AG04450 (cell line): ENCODE data around the gene HAPLN2. TPM values are rescaled to one million over a fixed set of nuclear protein-coding genes. Genes with fewer than 3 reads are reported as not detected.

Experiments used
- CTCF ChIA-PET: fragments of 300-600, 350-600 bp; formaldehyde crosslinking; extraction: SDS; loops from one replicate; lab custom pipeline; 2022; ENCODE audit warnings: antibody characterized with exemption, inconsistent platforms; lab: Charles Lee
- POLR2A ChIA-PET: fragments of 350-600 bp; formaldehyde crosslinking; extraction: SDS; loops from one replicate; lab custom pipeline; 2021; ENCODE audit warnings: antibody characterized with exemption, inconsistent platforms; lab: Yijun Ruan, JAX
- DNase-seq: peaks from one replicate; pipeline ENCODE4 v3.0.0-alpha.2; 2011; ENCODE audit warnings: low read depth, low spot score
- H3K27ac ChIP-seq: one replicate; pipeline ENCODE4 v1.5.1; 2012; ENCODE audit warnings: low read depth, low read length, control low read depth
- H3K27me3 ChIP-seq: one replicate; pipeline ENCODE4 v1.6.0; 2012; ENCODE audit warnings: low read length; ENCODE audit not compliant: control insufficient read depth, insufficient read depth
- H3K4me3 ChIP-seq: 2 replicates; pipeline ENCODE4 v1.5.1; 2011; ENCODE audit warnings: mild to moderate bottlenecking, low read depth, low read length, control low read depth
- H3K9me3 ChIP-seq: 2 replicates; pipeline ENCODE4 v1.5.1; 2012; ENCODE audit warnings: low read length; ENCODE audit not compliant: control insufficient read depth, insufficient read depth
- polyA plus RNA-seq: library from polyadenylated mRNA; depleted of rRNA; stranded (reverse); fragments of >200 nt; gene quantifications from 2 replicates; pipeline ENCODE4 v1.2.3, GENCODE V29; 2011
- TF ChIP-seq, protein P1 (sequence below): IDR thresholded peaks from 2 replicates; pipeline ENCODE4 v1.5.1; 2011; ENCODE audit warnings: low read depth, low read length, control low read depth, inconsistent platforms

Gene HAPLN2
- polyA plus RNA-seq, 1 experiment, result not detected

DNA sequence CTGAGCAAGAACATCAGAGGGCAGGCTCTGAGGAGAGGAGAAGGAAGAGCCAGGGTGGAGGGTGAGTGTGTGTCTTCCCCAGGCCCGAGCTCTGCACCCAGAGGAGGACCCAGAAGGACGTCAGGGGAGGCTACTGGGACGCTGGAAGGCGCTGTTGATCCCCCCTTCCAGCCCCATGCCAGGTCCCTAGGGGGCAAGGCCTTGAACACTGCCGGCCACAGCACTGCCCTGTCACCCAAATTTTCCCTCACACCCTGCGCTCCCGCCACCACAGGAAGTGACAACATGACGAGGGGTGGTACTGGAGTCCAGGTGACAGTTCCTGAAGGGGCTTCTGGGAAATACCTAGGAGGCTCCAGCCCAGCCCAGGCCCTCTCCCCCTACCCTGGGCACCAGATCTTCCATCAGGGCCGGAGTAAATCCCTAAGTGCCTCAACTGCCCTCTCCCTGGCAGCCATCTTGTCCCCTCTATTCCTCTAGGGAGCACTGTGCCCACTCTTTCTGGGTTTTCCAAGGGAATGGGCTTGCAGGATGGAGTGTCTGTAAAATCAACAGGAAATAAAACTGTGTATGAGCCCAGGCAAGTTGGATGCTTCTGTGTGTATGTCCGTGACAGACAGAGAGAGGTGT is 39.8 kb downstream of the HAPLN2 start:
- TF ChIP-seq, protein P1, sequence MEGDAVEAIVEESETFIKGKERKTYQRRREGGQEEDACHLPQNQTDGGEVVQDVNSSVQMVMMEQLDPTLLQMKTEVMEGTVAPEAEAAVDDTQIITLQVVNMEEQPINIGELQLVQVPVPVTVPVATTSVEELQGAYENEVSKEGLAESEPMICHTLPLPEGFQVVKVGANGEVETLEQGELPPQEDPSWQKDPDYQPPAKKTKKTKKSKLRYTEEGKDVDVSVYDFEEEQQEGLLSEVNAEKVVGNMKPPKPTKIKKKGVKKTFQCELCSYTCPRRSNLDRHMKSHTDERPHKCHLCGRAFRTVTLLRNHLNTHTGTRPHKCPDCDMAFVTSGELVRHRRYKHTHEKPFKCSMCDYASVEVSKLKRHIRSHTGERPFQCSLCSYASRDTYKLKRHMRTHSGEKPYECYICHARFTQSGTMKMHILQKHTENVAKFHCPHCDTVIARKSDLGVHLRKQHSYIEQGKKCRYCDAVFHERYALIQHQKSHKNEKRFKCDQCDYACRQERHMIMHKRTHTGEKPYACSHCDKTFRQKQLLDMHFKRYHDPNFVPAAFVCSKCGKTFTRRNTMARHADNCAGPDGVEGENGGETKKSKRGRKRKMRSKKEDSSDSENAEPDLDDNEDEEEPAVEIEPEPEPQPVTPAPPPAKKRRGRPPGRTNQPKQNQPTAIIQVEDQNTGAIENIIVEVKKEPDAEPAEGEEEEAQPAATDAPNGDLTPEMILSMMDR, result no peak
- no peak overlapping the region for H3K27ac ChIP-seq
- no peak for DNase-seq
- no peaks in the 10 kb centered on the region; the same call in 1 of the 2 replicates for H3K9me3 ChIP-seq
- H3K4me3 ChIP-seq, result no peak overlapping the region
- POLR2A ChIA-PET, result interaction anchor here (0.8 kb wide), 1 partner anchor 35 kb away, joined by 4 read pairs; no protein-coding TSS in a partner anchor
- CTCF ChIA-PET, result interaction anchor here (0.7 to 7.5 kb wide), 28 partner anchors 9 to 274 kb away, joined by 3 to 204 read pairs (median 6); partner anchors contain the start of genes CRABP2, HAPLN2, ISG20L2 and LRRC71
- H3K27me3 ChIP-seq, result peaks cover 33% of the 10 kb centered on the region

DNA sequence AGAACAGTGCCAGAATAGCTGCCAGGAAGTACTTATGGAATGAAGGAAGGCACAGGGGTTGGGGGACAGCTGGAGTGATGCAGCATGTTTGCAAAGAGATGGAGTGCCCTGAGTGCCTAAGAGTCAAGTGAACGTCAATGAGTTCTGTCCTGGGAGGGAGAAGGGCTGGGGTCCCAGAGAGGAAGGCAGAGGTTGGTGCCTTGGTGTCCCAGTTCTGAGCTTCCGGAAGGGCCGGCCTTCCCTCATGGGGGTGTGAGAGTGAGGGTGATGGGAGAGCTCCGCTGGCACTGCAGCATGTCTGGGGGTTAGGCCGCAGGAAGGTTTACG is 40.4 kb downstream of the HAPLN2 start:
- Histone ChIP-seq H3K27me3 (peaks cover 28% of the 10 kb centered on the region), H3K27ac (peak overlapping the region; percentile 47), H3K4me3 (no peak overlapping the region), H3K9me3 (no peaks in the 10 kb centered on the region; the same call in 1 of the 2 replicates)
- no peak for DNase-seq
- ChIA-PET CTCF (interaction anchor here (0.7 to 7.5 kb wide), 24 partner anchors 8 to 274 kb away, joined by 3 to 204 read pairs (median 5); partner anchors contain the start of genes CRABP2, ISG20L2, LRRC71 and METTL25B), POLR2A (interaction anchor here (0.8 kb wide), 1 partner anchor 36 kb away, joined by 4 read pairs; no protein-coding TSS in a partner anchor)
- TF ChIP-seq, protein P1, result no peak

- POLR2A ChIA-PET, result interaction anchor here (0.8 to 3.2 kb wide), 3 partner anchors 13 to 36 kb away, joined by 4 to 36 read pairs (median 5); partner anchors contain the start of gene NES
- Histone ChIP-seq H3K4me3 (peak overlapping the region; percentile 25; the same call in 1 of the 2 replicates), H3K9me3 (no peaks in the 10 kb centered on the region; the same call in 1 of the 2 replicates), H3K27ac (peak overlapping the region; percentile 86), H3K27me3 (peaks cover 23% of the 10 kb centered on the region)
- peak; percentile 97 for DNase-seq
- TF ChIP-seq, protein P1, result peak; percentile 95
- CTCF ChIA-PET, result interaction anchor here (0.7 to 7.5 kb wide), 28 partner anchors 7 to 274 kb away, joined by 3 to 204 read pairs (median 4); partner anchors contain the start of genes CRABP2, ISG20L2, LRRC71 and METTL25B
Measured at GRCh38 chr1:156659988-156660751, 41.0 kb downstream of the HAPLN2 start.

DNA sequence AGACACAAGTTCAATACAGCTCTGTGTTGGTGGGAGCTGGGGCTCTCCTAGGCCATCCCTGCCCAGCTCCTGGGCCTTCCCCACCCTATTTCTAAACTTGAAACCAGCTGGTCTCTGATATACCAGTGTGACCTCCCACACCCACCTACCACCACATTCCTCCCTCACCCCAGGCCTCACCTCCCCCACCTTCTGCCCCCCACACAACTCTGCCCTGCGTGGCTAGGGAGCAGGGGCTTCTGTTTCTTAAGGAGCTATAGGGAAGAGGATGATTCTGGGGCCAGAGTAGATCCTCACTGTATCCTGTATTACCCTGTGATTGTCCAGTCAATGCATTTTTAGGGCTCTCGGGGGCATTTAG is 41.5 kb downstream of the HAPLN2 start:
- no peak for DNase-seq
- Histone ChIP-seq H3K9me3 (no peaks in the 10 kb centered on the region; the same call in 1 of the 2 replicates), H3K27ac (peak overlapping the region; percentile 86), H3K4me3 (peak overlapping the region; percentile 25; the same call in 1 of the 2 replicates), H3K27me3 (peaks cover 18% of the 10 kb centered on the region)
- ChIA-PET CTCF (interaction anchor here (0.6 to 7.5 kb wide), 19 partner anchors 9 to 275 kb away, joined by 3 to 204 read pairs (median 6); partner anchors contain the start of genes CRABP2, ISG20L2, METTL25B and NES), POLR2A (interaction anchor here (0.5 to 3.2 kb wide), 5 partner anchors 13 to 669 kb away, joined by 3 to 36 read pairs (median 5); partner anchors contain the start of genes METTL25B and NES)
- TF ChIP-seq, protein P1, result no peak
